ENCODE measurements around the gene KCNT1.

KCNT1 gene

GRCh38 chr9:135794361-135794885, 92.4 kb downstream of the KCNT1 start:
- no peak overlapping the region for H3K4me3 ChIP-seq (ENCODE audit: low read depth, low read length)
- no peak for TF ChIP-seq CTCF (IDR thresholded peaks at IDR 0.05; ENCODE audit: control insufficient read depth, extremely low read depth, insufficient read depth)
- no peak for DNase-seq (ENCODE audit: low read depth)

GRCh38 chr9:135795391-135795790, 93.4 kb downstream of the KCNT1 start:
- no peak for TF ChIP-seq CTCF (IDR thresholded peaks at IDR 0.05; ENCODE audit: control insufficient read depth, extremely low read depth, insufficient read depth)
- H3K4me3 ChIP-seq (ENCODE audit: low read depth, low read length): no peak overlapping the region
- DNase-seq (ENCODE audit: low read depth): no peak

GRCh38 chr9:135796784-135797485, 95.0 kb downstream of the KCNT1 start:
- no peak overlapping the region for H3K4me3 ChIP-seq (ENCODE audit: low read depth, low read length)
- DNase-seq (ENCODE audit: low read depth): no peak
- TF ChIP-seq CTCF (IDR thresholded peaks at IDR 0.05; ENCODE audit: control insufficient read depth, extremely low read depth, insufficient read depth): no peak

GRCh38 chr9:135797507-135798262, 95.7 kb downstream of the KCNT1 start:
- H3K4me3 ChIP-seq (ENCODE audit: low read depth, low read length): no peak overlapping the region
- no peak for DNase-seq (ENCODE audit: low read depth)
- peak; percentile 79 for TF ChIP-seq CTCF (IDR thresholded peaks at IDR 0.05; ENCODE audit: control insufficient read depth, extremely low read depth, insufficient read depth)

GRCh38 chr9:135798263-135798585, 96.2 kb downstream of the KCNT1 start:
- no peak for DNase-seq (ENCODE audit: low read depth)
- TF ChIP-seq CTCF (IDR thresholded peaks at IDR 0.05; ENCODE audit: control insufficient read depth, extremely low read depth, insufficient read depth): no peak
- no peak overlapping the region for H3K4me3 ChIP-seq (ENCODE audit: low read depth, low read length)

- no peak for TF ChIP-seq CTCF (IDR thresholded peaks at IDR 0.05; ENCODE audit: control insufficient read depth, extremely low read depth, insufficient read depth)
- H3K4me3 ChIP-seq (ENCODE audit: low read depth, low read length): no peak overlapping the region
- DNase-seq (ENCODE audit: low read depth): no peak
These were observed 97.3 kb downstream of the KCNT1 start for GRCh38 chr9:135799261-135799660.

All from LNCaP clone FGC (cell line).